ENCODE measurements around the gene HCLS1. TPM values are rescaled to one million over a fixed set of nuclear protein-coding genes. Genes with fewer than 3 reads are reported as not detected.

HCLS1 gene
- polyA plus RNA-seq, 1 of the 3 experiments (the other 2 are of a cell fraction) = 0.23 TPM

DNA sequence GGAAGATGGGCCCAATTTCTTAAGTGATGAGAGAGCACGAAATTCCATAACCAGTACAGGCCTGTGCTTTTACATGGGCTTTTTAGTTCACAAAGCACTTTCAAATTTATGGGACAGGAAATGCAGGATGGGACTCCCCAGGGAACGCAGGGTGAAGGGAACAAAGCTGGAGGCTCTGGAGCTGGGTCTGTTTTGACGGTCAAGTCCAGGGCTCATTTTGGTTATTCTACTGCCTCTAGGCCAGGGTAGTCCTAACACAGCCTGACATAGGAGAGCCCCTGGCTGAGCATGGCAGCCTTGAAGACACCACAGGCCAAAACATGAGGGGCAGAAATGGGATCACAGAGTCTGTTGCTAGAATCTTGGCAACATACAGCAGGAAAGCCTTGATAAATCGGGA is 33.5 kb downstream of the HCLS1 start:
- Histone ChIP-seq H3K27ac (ENCODE audit: low read depth in 2 of 2, low read length in 1 of 2) (no peak overlapping the region), H3K9me2 (no peaks in the 10 kb centered on the region), H3K9me3 (no peaks in the 10 kb centered on the region), H3K79me2 (ENCODE audit: insufficient read depth) (no peaks in the 10 kb centered on the region), H2AFZ (ENCODE audit: low read depth) (no peak overlapping the region), H3K27me3 (ENCODE audit: insufficient read depth) (peaks cover 5% of the 10 kb centered on the region), H3K4me2 (no peak overlapping the region), H3K9ac (no peak overlapping the region), H3K36me3 (replicated peaks in 1 of 2; ENCODE audit: control insufficient read depth in 1 of 2, insufficient read depth in 2 of 2, low read length in 1 of 2) (no peaks in the 10 kb centered on the region), H3K4me3 (ENCODE audit: low read depth in 2 of 2, low read length in 1 of 2) (no peak overlapping the region), H3F3A (replicated peaks; ENCODE audit: insufficient read depth) (no peaks in the 10 kb centered on the region), H4K20me1 (ENCODE audit: insufficient read depth) (no peaks in the 10 kb centered on the region), H3K4me1 (ENCODE audit: control insufficient read depth in 1 of 2, insufficient read depth in 2 of 2, low read depth in 1 of 2, low read length in 1 of 2) (no peaks in the 10 kb centered on the region)
- ChIA-PET CTCF (no interaction called here), POLR2A (no interaction called here)
- WGBS (ENCODE audit: low lambda C conversion rate) = 48% methylated on average over 4 of the region's 4 CpGs
- DNase-seq = no peak
- no peak for TF ChIP-seq GABPA (IDR thresholded peaks at IDR 0.05; ENCODE audit: low read depth)
- no peak for TF ChIP-seq FOSL2 (IDR thresholded peaks at IDR 0.05; ENCODE audit: borderline replicate concordance, low read depth)
- no peak for TF ChIP-seq FOXJ3 (CRISPR knock-in tag; IDR thresholded peaks at IDR 0.05)
- TF ChIP-seq SIN3A (IDR thresholded peaks at IDR 0.05; ENCODE audit: borderline replicate concordance, low read depth, low read length) = no peak
- no peak for TF ChIP-seq RCOR1 (IDR thresholded peaks at IDR 0.05; ENCODE audit: low read length)
- no peak for TF ChIP-seq ELF1 (IDR thresholded peaks at IDR 0.05)
- TF ChIP-seq SMC3 (IDR thresholded peaks at IDR 0.05; ENCODE audit: low read depth, low read length) = no peak
- TF ChIP-seq, protein P1, sequence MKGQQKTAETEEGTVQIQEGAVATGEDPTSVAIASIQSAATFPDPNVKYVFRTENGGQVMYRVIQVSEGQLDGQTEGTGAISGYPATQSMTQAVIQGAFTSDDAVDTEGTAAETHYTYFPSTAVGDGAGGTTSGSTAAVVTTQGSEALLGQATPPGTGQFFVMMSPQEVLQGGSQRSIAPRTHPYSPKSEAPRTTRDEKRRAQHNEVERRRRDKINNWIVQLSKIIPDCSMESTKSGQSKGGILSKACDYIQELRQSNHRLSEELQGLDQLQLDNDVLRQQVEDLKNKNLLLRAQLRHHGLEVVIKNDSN (IDR thresholded peaks at IDR 0.05; ENCODE audit: borderline replicate concordance, low read depth) = no peak
- TF ChIP-seq RFX5 (IDR thresholded peaks at IDR 0.05; ENCODE audit: low read length) = no peak
- TF ChIP-seq TAF1 (IDR thresholded peaks at IDR 0.05; ENCODE audit: borderline replicate concordance, low read depth, low read length) = no peak
- TF ChIP-seq, protein P2, sequence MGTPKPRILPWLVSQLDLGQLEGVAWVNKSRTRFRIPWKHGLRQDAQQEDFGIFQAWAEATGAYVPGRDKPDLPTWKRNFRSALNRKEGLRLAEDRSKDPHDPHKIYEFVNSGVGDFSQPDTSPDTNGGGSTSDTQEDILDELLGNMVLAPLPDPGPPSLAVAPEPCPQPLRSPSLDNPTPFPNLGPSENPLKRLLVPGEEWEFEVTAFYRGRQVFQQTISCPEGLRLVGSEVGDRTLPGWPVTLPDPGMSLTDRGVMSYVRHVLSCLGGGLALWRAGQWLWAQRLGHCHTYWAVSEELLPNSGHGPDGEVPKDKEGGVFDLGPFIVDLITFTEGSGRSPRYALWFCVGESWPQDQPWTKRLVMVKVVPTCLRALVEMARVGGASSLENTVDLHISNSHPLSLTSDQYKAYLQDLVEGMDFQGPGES (IDR thresholded peaks at IDR 0.05; ENCODE audit: low read depth, low read length) = no peak
- no peak for TF ChIP-seq POLR2AphosphoS5 (IDR thresholded peaks at IDR 0.05; ENCODE audit: low read depth, low read length)

DNA sequence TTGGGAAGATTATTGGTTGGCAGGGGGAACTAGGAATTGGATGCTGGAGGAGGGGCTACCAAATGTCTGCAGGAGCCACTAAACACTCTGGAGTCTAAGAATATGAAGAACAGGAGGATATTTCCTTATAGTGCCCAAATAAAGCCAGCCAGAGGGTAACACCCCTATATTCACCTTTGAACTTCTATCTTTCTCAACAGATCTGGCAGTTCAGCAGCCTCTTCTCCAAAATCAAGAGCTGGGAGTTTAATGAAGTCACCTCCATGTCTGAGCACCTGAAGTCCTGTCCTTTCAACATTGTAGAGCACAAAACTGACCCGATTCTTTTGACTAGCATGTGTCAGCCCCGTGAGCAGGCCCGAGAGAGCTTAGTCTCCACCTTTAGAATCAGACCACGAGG is 34.2 kb downstream of the HCLS1 start:
- H3K4me3 ChIP-seq (ENCODE audit: low read depth in 2 of 2, low read length in 1 of 2) = no peak overlapping the region
- no peaks in the 10 kb centered on the region for H3K9me2 ChIP-seq
- no peaks in the 10 kb centered on the region for H3K36me3 ChIP-seq (replicated peaks in 1 of 2; ENCODE audit: control insufficient read depth in 1 of 2, insufficient read depth in 2 of 2, low read length in 1 of 2)
- DNase-seq = no peak
- POLR2A ChIA-PET = no interaction called here
- no peaks in the 10 kb centered on the region for H3K79me2 ChIP-seq (ENCODE audit: insufficient read depth)
- H3K9me3 ChIP-seq = no peaks in the 10 kb centered on the region
- H3K9ac ChIP-seq = no peak overlapping the region
- no peaks in the 10 kb centered on the region for H3K4me1 ChIP-seq (ENCODE audit: control insufficient read depth in 1 of 2, insufficient read depth in 2 of 2, low read depth in 1 of 2, low read length in 1 of 2)
- H4K20me1 ChIP-seq (ENCODE audit: insufficient read depth) = no peaks in the 10 kb centered on the region
- no peak overlapping the region for H3K4me2 ChIP-seq
- no peaks in the 10 kb centered on the region for H3F3A ChIP-seq (replicated peaks; ENCODE audit: insufficient read depth)
- H2AFZ ChIP-seq (ENCODE audit: low read depth) = no peak overlapping the region
- CTCF ChIA-PET = no interaction called here
- WGBS (ENCODE audit: low lambda C conversion rate) = 48% methylated on average over 4 of the region's 4 CpGs
- H3K27ac ChIP-seq (ENCODE audit: low read depth in 2 of 2, low read length in 1 of 2) = no peak overlapping the region
- peaks cover 5% of the 10 kb centered on the region for H3K27me3 ChIP-seq (ENCODE audit: insufficient read depth)
- TF ChIP-seq JUND (IDR thresholded peaks at IDR 0.05) (no peak), EZH2phosphoT487 (IDR thresholded peaks at IDR 0.05; ENCODE audit: borderline replicate concordance, low read depth) (no peak), REST (IDR thresholded peaks at IDR 0.05; ENCODE audit: low read depth, low read length) (no peak), FOXM1 (IDR thresholded peaks at IDR 0.05; ENCODE audit: low read depth) (no peak), PBX3 (IDR thresholded peaks at IDR 0.05) (no peak), GATA2 (CRISPR knock-in tag; IDR thresholded peaks at IDR 0.05) (no peak), POLR2AphosphoS5 (IDR thresholded peaks at IDR 0.05; ENCODE audit: low read depth, low read length) (no peak), MAX (IDR thresholded peaks at IDR 0.05; ENCODE audit: low read depth) (no peak), EP300 (IDR thresholded peaks at IDR 0.05; ENCODE audit: borderline replicate concordance in 1 of 2, low read depth in 1 of 2, low read length in 1 of 2) (no peak), YY1 (IDR thresholded peaks at IDR 0.05; ENCODE audit: low read depth) (no peak)
- TF ChIP-seq, protein P3, sequence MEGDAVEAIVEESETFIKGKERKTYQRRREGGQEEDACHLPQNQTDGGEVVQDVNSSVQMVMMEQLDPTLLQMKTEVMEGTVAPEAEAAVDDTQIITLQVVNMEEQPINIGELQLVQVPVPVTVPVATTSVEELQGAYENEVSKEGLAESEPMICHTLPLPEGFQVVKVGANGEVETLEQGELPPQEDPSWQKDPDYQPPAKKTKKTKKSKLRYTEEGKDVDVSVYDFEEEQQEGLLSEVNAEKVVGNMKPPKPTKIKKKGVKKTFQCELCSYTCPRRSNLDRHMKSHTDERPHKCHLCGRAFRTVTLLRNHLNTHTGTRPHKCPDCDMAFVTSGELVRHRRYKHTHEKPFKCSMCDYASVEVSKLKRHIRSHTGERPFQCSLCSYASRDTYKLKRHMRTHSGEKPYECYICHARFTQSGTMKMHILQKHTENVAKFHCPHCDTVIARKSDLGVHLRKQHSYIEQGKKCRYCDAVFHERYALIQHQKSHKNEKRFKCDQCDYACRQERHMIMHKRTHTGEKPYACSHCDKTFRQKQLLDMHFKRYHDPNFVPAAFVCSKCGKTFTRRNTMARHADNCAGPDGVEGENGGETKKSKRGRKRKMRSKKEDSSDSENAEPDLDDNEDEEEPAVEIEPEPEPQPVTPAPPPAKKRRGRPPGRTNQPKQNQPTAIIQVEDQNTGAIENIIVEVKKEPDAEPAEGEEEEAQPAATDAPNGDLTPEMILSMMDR (IDR thresholded peaks at IDR 0.05) = no peak
